NCI-H2029 treated with DMSO at 0.1 percent for 48 hours (cell line): Measurements from ENCODE around the gene CCDC138.
A peak's percentile ranks its signal among the peaks of the same experiment; 100 is the strongest.

ENCODE experiments used
- DNase-seq: peaks from one replicate; lab custom pipeline; 2025; lab: John Stamatoyannopoulos, UW

Gene CCDC138

DNA sequence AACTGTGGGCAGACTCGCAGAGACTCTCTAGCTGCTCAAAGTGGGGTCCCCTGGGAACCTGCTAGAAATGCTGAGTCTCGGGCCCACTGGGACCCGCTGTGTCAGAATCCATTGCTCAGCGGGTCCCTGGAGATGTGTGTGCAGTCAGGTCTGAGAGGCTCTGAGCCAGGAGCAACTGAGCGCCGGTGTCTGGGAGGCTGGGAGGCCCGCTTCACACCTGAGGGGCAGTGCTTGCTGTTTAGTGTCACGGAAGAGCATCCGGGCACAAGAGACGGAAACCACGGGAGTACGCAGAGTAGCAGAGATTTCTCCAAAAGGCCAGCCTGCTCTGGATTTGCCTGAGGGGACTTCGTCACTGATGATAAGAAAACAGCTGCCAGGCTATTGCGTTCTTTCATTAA is 132.4 kb downstream of the CCDC138 start:
- no peak for DNase-seq

- DNase-seq: no peak
Observed at GRCh38 chr2:108919571-108920373, 133.2 kb downstream of the CCDC138 start.

DNA sequence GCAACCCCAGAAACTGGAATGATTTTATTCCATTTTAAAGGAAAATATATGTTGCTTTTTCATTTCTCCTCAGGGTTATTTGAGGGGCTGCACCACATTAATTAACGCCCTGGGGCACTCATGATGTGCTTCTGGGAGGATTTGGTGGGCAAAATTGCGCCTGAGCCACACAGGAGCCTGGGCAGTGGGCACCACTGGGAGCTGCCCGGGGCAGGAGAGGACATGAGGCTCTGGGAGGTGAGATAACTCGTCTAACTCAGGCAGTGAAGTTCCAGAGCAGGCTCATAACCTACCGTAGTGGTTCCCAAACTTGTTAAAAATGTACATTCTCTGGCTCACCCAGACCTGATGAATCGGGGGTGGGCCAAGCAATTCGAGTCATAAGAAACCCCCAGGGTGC is 134.1 kb downstream of the CCDC138 start:
- DNase-seq: no peak

- DNase-seq: no peak
Observed at GRCh38 chr2:108921096-108922030, 134.8 kb downstream of the CCDC138 start.

- DNase-seq: no peak
Observed at GRCh38 chr2:108922141-108922915, 135.8 kb downstream of the CCDC138 start.

- DNase-seq: peak; percentile 47
Observed at GRCh38 chr2:108923019-108923700, 136.6 kb downstream of the CCDC138 start.

DNA sequence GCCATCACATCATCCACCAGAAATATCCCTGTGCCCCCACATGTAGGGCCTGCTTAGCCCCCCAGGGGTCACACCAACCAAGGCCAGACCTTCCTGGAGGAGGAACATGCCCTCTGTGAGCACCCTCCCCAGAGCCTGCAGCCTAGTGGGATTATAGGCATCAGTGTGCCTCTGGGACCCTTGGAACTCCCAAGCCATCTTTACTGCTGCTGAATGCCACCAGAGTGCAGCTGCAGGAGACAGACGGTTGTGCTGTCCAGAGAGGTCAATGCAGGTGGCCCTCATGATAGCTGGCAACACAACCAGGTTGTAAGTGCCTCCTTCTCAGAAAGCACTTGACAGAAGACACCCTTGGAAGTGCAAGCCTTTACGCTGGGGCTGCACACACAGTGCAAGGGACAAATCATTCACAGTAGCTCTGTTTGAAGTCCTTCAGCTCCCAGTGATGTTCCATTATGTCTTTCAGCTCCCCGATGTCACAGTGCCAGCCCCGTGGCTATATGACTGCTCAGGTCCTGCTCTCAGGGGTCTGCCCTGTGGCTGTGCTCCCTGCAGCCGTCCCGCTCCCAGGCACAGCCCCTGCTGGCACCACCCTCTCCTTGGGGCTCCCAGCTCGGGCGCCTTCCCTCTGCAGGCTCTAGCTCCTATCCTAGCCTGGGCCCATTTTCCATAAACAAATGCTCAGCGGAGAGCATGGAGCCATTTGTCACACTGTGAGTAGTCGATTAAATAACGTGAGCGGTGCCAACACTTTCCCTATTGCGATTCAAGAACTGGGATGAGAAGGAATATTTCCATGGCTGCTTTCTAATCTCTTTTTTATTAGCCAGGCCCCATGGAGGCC is 137.4 kb downstream of the CCDC138 start:
- DNase-seq: no peak

GRCh38 chr2:108924580-108925251 is 138.1 kb downstream of the CCDC138 start:
- DNase-seq: no peak

DNA sequence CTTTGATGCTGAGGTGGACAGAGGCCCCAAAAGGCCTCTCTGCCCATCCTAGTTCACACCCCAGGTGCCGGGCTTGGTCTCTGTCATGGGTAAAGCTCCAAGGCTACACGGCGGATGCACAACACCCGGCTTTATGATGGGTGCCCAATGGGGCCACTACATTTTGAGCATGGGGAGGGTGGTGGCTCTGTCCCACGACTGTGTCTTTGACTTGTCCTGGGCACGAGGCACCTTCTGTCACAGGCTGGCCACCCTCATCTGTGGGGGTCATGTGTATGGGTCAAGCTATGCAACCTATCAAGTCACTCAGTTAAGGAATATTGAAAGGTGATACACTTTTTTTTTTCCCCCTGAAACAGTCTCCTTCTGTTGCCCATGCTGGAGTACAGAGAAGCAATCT is 138.7 kb downstream of the CCDC138 start:
- no peak for DNase-seq

DNA sequence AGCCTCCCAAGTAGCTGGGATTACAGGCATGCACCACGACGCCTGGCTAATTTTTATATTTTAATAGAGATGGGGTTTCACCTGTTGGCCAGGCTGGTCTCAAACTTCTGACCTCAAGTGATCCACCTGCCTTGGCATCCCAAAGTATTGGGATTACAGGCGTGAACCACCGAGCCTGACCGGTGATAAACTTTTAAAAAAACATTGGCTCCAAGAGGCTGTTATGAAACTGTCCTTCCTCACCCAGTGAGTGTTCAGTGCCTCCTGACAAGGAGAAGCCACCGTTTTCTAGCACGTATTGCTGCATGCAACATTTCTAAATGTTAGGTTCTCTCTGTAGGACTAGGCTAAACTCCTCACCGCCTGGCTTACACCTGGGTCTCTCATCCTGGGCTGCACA is 139.2 kb downstream of the CCDC138 start:
- no peak for DNase-seq
